Esophagus squamous epithelium (tissue), 5 donors: ENCODE results near the gene KRTAP12-3. TPM values are rescaled to one million over a fixed set of nuclear protein-coding genes. Genes with fewer than 3 reads are reported as not detected.

ENCODE experiments used
- DNase-seq: peaks from one replicate; lab custom pipeline; 2025; lab: John Stamatoyannopoulos, UW
- H3K27ac ChIP-seq, 4 donors: fragments of 200-600 bp; sonication (generic); one replicate each; pipeline ENCODE4 v1.5.1; 2016 to 2019; ENCODE audit warnings: mild to moderate bottlenecking in 1 of 4
- H3K27me3 ChIP-seq, 4 donors: fragments of 200-600 bp; sonication (generic); 1 replicate in 3 of 4; 2 replicates in 1 of 4; pipeline versions ENCODE4 v1.5.1 to v1.6.0; 2017 to 2021; ENCODE audit warnings: antibody characterized with exemption in 1 of 4
- H3K36me3 ChIP-seq, 3 donors: fragments of 200-600 bp; sonication (generic); one replicate each; pipeline ENCODE4 v1.5.1; 2016 to 2019
- H3K4me1 ChIP-seq, 3 donors: fragments of 200-600 bp; sonication (generic); one replicate each; pipeline ENCODE4 v1.5.1; 2017 to 2019
- H3K4me3 ChIP-seq, 4 donors: fragments of 200-600 bp; sonication (generic); 1 replicate in 3 of 4; 2 replicates in 1 of 4; pipeline ENCODE4 v1.5.1; 2016 to 2019; ENCODE audit warnings: mild to moderate bottlenecking in 2 of 4, moderate library complexity in 1 of 4
- H3K9me3 ChIP-seq, 3 donors: fragments of 200-600 bp; sonication (generic); one replicate each; pipeline ENCODE4 v1.5.1; 2016 to 2019
- POLR2A ChIP-seq, 4 donors: fragments of 450-650 bp; IDR thresholded peaks; one replicate each; pipeline ENCODE4 v1.6.1; 2017; ENCODE audit warnings: antibody characterized with exemption in 4 of 4, mild to moderate bottlenecking in 4 of 4, moderate library complexity in 3 of 4
- WGBS, 2 donors: methylation state at CpG; one replicate each; pipeline ENCODE4 v1.1.5; 2018; 5-methylcytosine and 5-hydroxymethylcytosine counted together
- intact Hi-C: fragments of 100-400 bp; cut with DNase I; formaldehyde crosslinking; loops from one replicate; pipeline ENCODE4 v1.15.0; 2022
- total RNA-seq, 4 donors: library from RNA; depleted of rRNA; stranded (reverse); fragments of >200 nt; gene quantifications; one replicate each; pipeline ENCODE4 v1.1.0, GENCODE V29; 2016
- TF ChIP-seq, protein P1 (sequence below), 6 experiments: fragments of 450-650 bp in 4 of 6; fragments of 200-600 bp in 2 of 6; sonication (generic) in 2 of 6; IDR thresholded peaks; one replicate each; pipeline ENCODE4 v1.5.1; 2016 to 2019; ENCODE audit warnings: antibody characterized with exemption in 6 of 6, mild to moderate bottlenecking in 4 of 6, moderate library complexity in 4 of 6
- donor health status: DM: yes; HTN: yes; CAD: no.

The KRTAP12-3 gene
- total RNA-seq, 4 donors from 2014 or later = not detected

DNA sequence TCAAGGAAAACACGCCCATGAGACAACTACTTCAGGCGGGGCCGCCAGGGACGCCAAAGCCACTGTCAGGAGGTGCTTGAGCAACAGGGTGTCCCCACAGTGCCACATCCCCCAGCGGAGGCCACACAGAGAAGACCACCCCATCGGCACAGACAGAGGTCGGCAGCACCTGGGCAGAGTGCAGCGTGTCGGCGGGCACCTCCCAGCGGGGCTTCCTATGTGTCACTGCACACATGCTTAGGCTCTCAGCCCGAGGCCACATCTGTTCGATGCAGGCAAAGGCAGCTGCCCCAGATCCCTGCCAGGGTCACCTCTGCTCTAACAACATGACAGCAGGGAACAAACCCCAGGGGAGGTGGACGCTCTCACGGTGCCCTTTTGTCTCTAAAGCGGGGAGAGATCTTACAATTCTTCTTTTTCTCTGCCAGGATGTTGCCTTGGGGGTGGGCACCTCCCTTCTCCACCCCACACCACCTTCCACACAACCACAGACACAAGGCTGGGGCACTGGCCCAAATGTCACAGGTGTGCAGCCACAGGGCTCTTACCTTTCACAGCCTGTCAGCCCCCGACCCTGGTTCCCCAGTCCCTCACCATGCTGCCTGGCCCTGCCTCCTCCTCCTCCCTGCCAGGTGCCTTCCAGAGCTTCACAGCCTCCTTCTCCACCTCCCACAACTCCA lies 41.7 kb upstream of the KRTAP12-3 start:
- peaks cover 0 to 13% (median 0%) of the 10 kb centered on the region in 3 donors for H3K9me3 ChIP-seq
- 18 to 73% methylated on average over 3 of the region's 17 CpGs for WGBS, 2 donors
- no peak overlapping the region for H3K4me3 ChIP-seq
- no peaks in the 10 kb centered on the region for H3K4me1 ChIP-seq
- no peak for DNase-seq
- H3K27me3 ChIP-seq = peaks cover 0 to 64% (median 0%) of the 10 kb centered on the region in 4 donors
- intact Hi-C loops = no loop called here
- TF ChIP-seq, protein P1, sequence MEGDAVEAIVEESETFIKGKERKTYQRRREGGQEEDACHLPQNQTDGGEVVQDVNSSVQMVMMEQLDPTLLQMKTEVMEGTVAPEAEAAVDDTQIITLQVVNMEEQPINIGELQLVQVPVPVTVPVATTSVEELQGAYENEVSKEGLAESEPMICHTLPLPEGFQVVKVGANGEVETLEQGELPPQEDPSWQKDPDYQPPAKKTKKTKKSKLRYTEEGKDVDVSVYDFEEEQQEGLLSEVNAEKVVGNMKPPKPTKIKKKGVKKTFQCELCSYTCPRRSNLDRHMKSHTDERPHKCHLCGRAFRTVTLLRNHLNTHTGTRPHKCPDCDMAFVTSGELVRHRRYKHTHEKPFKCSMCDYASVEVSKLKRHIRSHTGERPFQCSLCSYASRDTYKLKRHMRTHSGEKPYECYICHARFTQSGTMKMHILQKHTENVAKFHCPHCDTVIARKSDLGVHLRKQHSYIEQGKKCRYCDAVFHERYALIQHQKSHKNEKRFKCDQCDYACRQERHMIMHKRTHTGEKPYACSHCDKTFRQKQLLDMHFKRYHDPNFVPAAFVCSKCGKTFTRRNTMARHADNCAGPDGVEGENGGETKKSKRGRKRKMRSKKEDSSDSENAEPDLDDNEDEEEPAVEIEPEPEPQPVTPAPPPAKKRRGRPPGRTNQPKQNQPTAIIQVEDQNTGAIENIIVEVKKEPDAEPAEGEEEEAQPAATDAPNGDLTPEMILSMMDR (IDR thresholded peaks at IDR 0.05) = no peak
- TF ChIP-seq POLR2A (IDR thresholded peaks at IDR 0.05) = no peak
- no peak overlapping the region for H3K27ac ChIP-seq
- no peaks in the 10 kb centered on the region for H3K36me3 ChIP-seq

GRCh38 chr21:44616591-44616926 lies 41.2 kb upstream of the KRTAP12-3 start:
- H3K27ac ChIP-seq = no peak overlapping the region
- no peaks in the 10 kb centered on the region for H3K36me3 ChIP-seq
- intact Hi-C loops = no loop called here
- WGBS, 2 donors = 35 to 43% methylated on average over 4 to 15 of the region's 16 CpGs
- H3K4me3 ChIP-seq = no peak overlapping the region
- TF ChIP-seq, protein P1 (IDR thresholded peaks at IDR 0.05) = no peak
- no peak for TF ChIP-seq POLR2A (IDR thresholded peaks at IDR 0.05)
- H3K9me3 ChIP-seq = peaks cover 0 to 10% (median 0%) of the 10 kb centered on the region in 3 donors
- H3K27me3 ChIP-seq = peaks cover 0 to 64% (median 0%) of the 10 kb centered on the region in 4 donors
- no peaks in the 10 kb centered on the region for H3K4me1 ChIP-seq
- DNase-seq = no peak

DNA sequence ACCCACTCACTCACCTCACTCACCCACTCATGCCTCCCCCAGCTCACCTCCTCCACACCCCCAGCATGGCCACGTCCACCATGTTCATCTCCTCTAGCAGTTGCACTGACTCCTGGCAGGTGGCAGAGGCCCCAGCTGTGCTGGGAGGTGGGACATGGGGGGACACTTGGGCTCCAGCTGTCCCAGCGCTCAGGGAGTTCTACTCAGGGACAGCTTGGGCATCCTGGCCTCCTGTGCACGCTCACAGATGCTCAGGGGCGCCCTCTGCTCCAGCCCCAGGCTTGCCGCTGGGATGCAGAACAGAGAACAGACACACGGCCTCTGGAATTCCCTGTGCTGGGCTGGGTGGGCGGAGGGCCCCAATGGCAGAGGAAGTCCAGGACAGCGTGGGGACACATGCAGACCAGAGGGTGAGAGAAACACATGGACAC lies 40.6 kb upstream of the KRTAP12-3 start:
- no peak overlapping the region for H3K27ac ChIP-seq
- no peaks in the 10 kb centered on the region for H3K36me3 ChIP-seq
- peaks cover 0 to 11% (median 0%) of the 10 kb centered on the region in 3 donors for H3K9me3 ChIP-seq
- peaks cover 0 to 58% (median 0%) of the 10 kb centered on the region in 4 donors for H3K27me3 ChIP-seq
- no peak for TF ChIP-seq POLR2A (IDR thresholded peaks at IDR 0.05)
- TF ChIP-seq, protein P1 (IDR thresholded peaks at IDR 0.05) = no peak
- WGBS, 2 donors = 46 to 80% methylated on average over 1 to 4 of the region's 8 CpGs
- DNase-seq = no peak
- H3K4me3 ChIP-seq = no peak overlapping the region
- H3K4me1 ChIP-seq = no peaks in the 10 kb centered on the region
- intact Hi-C loops = no loop called here

DNA sequence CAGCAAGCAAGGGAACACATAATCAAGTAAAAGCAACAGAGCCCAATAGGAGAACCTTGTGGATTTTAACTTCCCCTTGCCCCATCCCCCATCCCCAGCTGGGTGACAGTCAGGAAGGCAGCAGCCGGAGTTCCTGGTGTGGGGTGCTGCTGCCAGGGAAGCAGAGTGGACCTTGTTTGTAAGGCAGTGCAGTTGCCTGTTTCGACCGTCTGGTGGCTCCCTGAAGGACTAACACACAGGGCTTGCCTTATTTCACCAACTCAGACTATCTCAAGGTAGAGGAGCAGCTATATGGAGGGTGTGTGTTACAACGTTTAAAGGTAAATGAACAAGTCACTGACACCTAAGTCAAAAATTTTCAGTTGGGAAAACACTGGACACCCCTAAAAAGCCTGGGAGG lies 39.2 kb upstream of the KRTAP12-3 start:
- TF ChIP-seq, protein P1 (IDR thresholded peaks at IDR 0.05) = no peak
- no peak for TF ChIP-seq POLR2A (IDR thresholded peaks at IDR 0.05)
- no peak for DNase-seq
- 38 to 59% methylated on average over 4 of the region's 4 CpGs for WGBS, 2 donors
- Histone ChIP-seq H3K27ac (no peak overlapping the region), H3K4me3 (no peak overlapping the region), H3K36me3 (no peaks in the 10 kb centered on the region), H3K4me1 (no peaks in the 10 kb centered on the region), H3K27me3 (peaks cover 0 to 44% (median 0%) of the 10 kb centered on the region in 4 donors), H3K9me3 (peaks cover 0 to 25% (median 11%) of the 10 kb centered on the region in 3 donors)
- intact Hi-C loops = no loop called here

DNA sequence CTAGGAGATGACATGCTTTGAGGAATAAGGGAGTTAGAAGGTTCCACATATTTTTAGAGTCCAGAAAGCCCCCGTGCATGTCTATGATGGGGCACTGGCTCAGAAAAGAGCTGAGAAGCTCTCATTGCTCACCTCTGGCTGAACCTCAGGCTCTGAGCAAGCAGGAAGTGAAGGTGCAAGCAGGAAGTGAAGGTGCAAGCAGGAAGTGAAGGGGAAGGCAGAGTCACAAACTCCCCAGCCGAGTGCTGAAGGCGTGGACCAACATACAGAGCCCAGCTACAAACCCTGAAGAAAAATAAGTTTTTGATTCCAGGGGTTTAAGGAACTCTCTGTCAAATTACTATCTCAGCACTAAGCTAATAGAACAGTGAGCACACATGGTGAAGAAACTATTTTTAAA lies 38.8 kb upstream of the KRTAP12-3 start:
- Histone ChIP-seq H3K4me3 (no peak overlapping the region), H3K27me3 (peaks cover 0 to 40% (median 0%) of the 10 kb centered on the region in 4 donors), H3K4me1 (no peaks in the 10 kb centered on the region), H3K9me3 (peaks cover 0 to 29% (median 11%) of the 10 kb centered on the region in 3 donors), H3K27ac (no peak overlapping the region), H3K36me3 (no peaks in the 10 kb centered on the region)
- no peak for DNase-seq
- WGBS, 2 donors = 47 to 55% methylated on average over 2 to 3 of the region's 3 CpGs
- TF ChIP-seq, protein P1 (IDR thresholded peaks at IDR 0.05) = no peak
- TF ChIP-seq POLR2A (IDR thresholded peaks at IDR 0.05) = no peak
- intact Hi-C loops = no loop called here
